Measurements from ENCODE around the gene SMYD5.

The SMYD5 gene

GRCh38 chr2:73243884-73244570 lies 30.0 kb downstream of the SMYD5 start:
- DNase-seq, result no peak

- no peak for DNase-seq
Measured at GRCh38 chr2:73244580-73244979, 30.5 kb downstream of the SMYD5 start.

- no peak for DNase-seq
Measured at GRCh38 chr2:73246850-73247249, 32.8 kb downstream of the SMYD5 start.

- DNase-seq, result no peak
Measured at GRCh38 chr2:73249636-73250035, 35.6 kb downstream of the SMYD5 start.

GRCh38 chr2:73250872-73251846 lies 37.1 kb downstream of the SMYD5 start:
- no peak for DNase-seq

- no peak for DNase-seq
Measured at GRCh38 chr2:73252238-73253027, 38.4 kb downstream of the SMYD5 start.

GRCh38 chr2:73253400-73253799 lies 39.4 kb downstream of the SMYD5 start:
- no peak for DNase-seq

- no peak for DNase-seq
Measured at GRCh38 chr2:73253901-73254300, 39.9 kb downstream of the SMYD5 start.

- DNase-seq, result no peak
Measured at GRCh38 chr2:73254343-73255006, 40.4 kb downstream of the SMYD5 start.

- DNase-seq, result no peak
Measured at GRCh38 chr2:73255007-73255644, 41.1 kb downstream of the SMYD5 start.

GRCh38 chr2:73255907-73256617 lies 42.0 kb downstream of the SMYD5 start:
- no peak for DNase-seq

GRCh38 chr2:73256618-73256922 lies 42.5 kb downstream of the SMYD5 start:
- no peak for DNase-seq

- DNase-seq, result no peak
Measured at GRCh38 chr2:73257021-73257420, 43.0 kb downstream of the SMYD5 start.

GRCh38 chr2:73257425-73258125 lies 43.5 kb downstream of the SMYD5 start:
- no peak for DNase-seq

- DNase-seq, result no peak
Measured at GRCh38 chr2:73258186-73258912, 44.3 kb downstream of the SMYD5 start.

GRCh38 chr2:73258913-73259215 lies 44.8 kb downstream of the SMYD5 start:
- no peak for DNase-seq

GRCh38 chr2:73259276-73259675 lies 45.2 kb downstream of the SMYD5 start:
- no peak for DNase-seq

- DNase-seq, result no peak
Measured at GRCh38 chr2:73259704-73260337, 45.8 kb downstream of the SMYD5 start.

- no peak for DNase-seq
Measured at GRCh38 chr2:73260338-73260984, 46.4 kb downstream of the SMYD5 start.

All from NCI-H1930 (cell line).